ENCODE data around the gene COQ6.
A peak's percentile ranks its signal among the peaks of the same experiment; 100 is the strongest.
"Not testable (repeated sequence)": the region's sequence is repeated elsewhere in the genome, so short reads cannot be mapped to it uniquely, and the experiment has no call there.

COQ6 gene

GRCh38 chr14:73991092-73991491 is 41.0 kb downstream of the COQ6 start:
- peaks cover 9% of the 10 kb centered on the region for H3K4me1 ChIP-seq (ENCODE audit: control insufficient read depth, insufficient read depth, low read length)

GRCh38 chr14:73994926-73995325 is 44.8 kb downstream of the COQ6 start:
- not testable (repeated sequence) for H3K36me3 ChIP-seq (ENCODE audit: control insufficient read depth, insufficient read depth, low read length); H3K9me3 ChIP-seq (ENCODE audit: control insufficient read depth, low read length); H3K27me3 ChIP-seq (ENCODE audit: control insufficient read depth, insufficient read depth, low read length); H3K9ac ChIP-seq (ENCODE audit: low read length); H3K4me3 ChIP-seq (ENCODE audit: low read length)
- peaks cover 39% of the 10 kb centered on the region for H3K4me1 ChIP-seq (ENCODE audit: control insufficient read depth, insufficient read depth, low read length)

More at GRCh38 chr14:73991092-73991491, 41.0 kb downstream of the COQ6 start:
- Histone ChIP-seq H3K27me3 (ENCODE audit: control insufficient read depth, insufficient read depth, low read length) (no peaks in the 10 kb centered on the region), H3K4me3 (ENCODE audit: low read length) (no peak overlapping the region), H3K9ac (ENCODE audit: low read length) (no peak overlapping the region), H3K36me3 (ENCODE audit: control insufficient read depth, insufficient read depth, low read length) (peaks cover 7% of the 10 kb centered on the region), H3K9me3 (ENCODE audit: control insufficient read depth, low read length) (no peaks in the 10 kb centered on the region)

GRCh38 chr14:73995977-73996378 is 45.9 kb downstream of the COQ6 start:
- no peaks in the 10 kb centered on the region for H3K36me3 ChIP-seq (ENCODE audit: control insufficient read depth, insufficient read depth, low read length)
- peak overlapping the region; percentile 48 for H3K9ac ChIP-seq (ENCODE audit: low read length)
- no peaks in the 10 kb centered on the region for H3K27me3 ChIP-seq (ENCODE audit: control insufficient read depth, insufficient read depth, low read length)
- peak overlapping the region; percentile 20 for H3K4me3 ChIP-seq (ENCODE audit: low read length)
- H3K9me3 ChIP-seq (ENCODE audit: control insufficient read depth, low read length) = no peaks in the 10 kb centered on the region
- peaks cover 39% of the 10 kb centered on the region for H3K4me1 ChIP-seq (ENCODE audit: control insufficient read depth, insufficient read depth, low read length)

- Histone ChIP-seq H3K36me3 (ENCODE audit: control insufficient read depth, insufficient read depth, low read length) (no peaks in the 10 kb centered on the region), H3K4me1 (ENCODE audit: control insufficient read depth, insufficient read depth, low read length) (peaks cover 39% of the 10 kb centered on the region), H3K9ac (ENCODE audit: low read length) (peak overlapping the region; percentile 42), H3K4me3 (ENCODE audit: low read length) (no peak overlapping the region), H3K27me3 (ENCODE audit: control insufficient read depth, insufficient read depth, low read length) (no peaks in the 10 kb centered on the region), H3K9me3 (ENCODE audit: control insufficient read depth, low read length) (no peaks in the 10 kb centered on the region)
These were observed 46.6 kb downstream of the COQ6 start for GRCh38 chr14:73996731-73997107.

GRCh38 chr14:73997108-73997943 is 47.2 kb downstream of the COQ6 start:
- Histone ChIP-seq H3K4me3 (ENCODE audit: low read length) (no peak overlapping the region), H3K9me3 (ENCODE audit: control insufficient read depth, low read length) (no peaks in the 10 kb centered on the region), H3K9ac (ENCODE audit: low read length) (peak overlapping the region; percentile 42), H3K4me1 (ENCODE audit: control insufficient read depth, insufficient read depth, low read length) (peaks cover 39% of the 10 kb centered on the region), H3K27me3 (ENCODE audit: control insufficient read depth, insufficient read depth, low read length) (no peaks in the 10 kb centered on the region), H3K36me3 (ENCODE audit: control insufficient read depth, insufficient read depth, low read length) (no peaks in the 10 kb centered on the region)

GRCh38 chr14:73997944-73998447 is 47.9 kb downstream of the COQ6 start:
- H3K4me3 ChIP-seq (ENCODE audit: low read length) = no peak overlapping the region
- H3K4me1 ChIP-seq (ENCODE audit: control insufficient read depth, insufficient read depth, low read length) = peaks cover 37% of the 10 kb centered on the region
- no peaks in the 10 kb centered on the region for H3K27me3 ChIP-seq (ENCODE audit: control insufficient read depth, insufficient read depth, low read length)
- H3K9me3 ChIP-seq (ENCODE audit: control insufficient read depth, low read length) = no peaks in the 10 kb centered on the region
- H3K9ac ChIP-seq (ENCODE audit: low read length) = peak overlapping the region; percentile 30
- no peaks in the 10 kb centered on the region for H3K36me3 ChIP-seq (ENCODE audit: control insufficient read depth, insufficient read depth, low read length)

GRCh38 chr14:73998726-73999125 is 48.6 kb downstream of the COQ6 start:
- H3K27me3 ChIP-seq (ENCODE audit: control insufficient read depth, insufficient read depth, low read length) = no peaks in the 10 kb centered on the region
- H3K4me1 ChIP-seq (ENCODE audit: control insufficient read depth, insufficient read depth, low read length) = peaks cover 30% of the 10 kb centered on the region
- H3K9me3 ChIP-seq (ENCODE audit: control insufficient read depth, low read length) = no peaks in the 10 kb centered on the region
- H3K36me3 ChIP-seq (ENCODE audit: control insufficient read depth, insufficient read depth, low read length) = no peaks in the 10 kb centered on the region
- H3K9ac ChIP-seq (ENCODE audit: low read length) = peak overlapping the region; percentile 30
- no peak overlapping the region for H3K4me3 ChIP-seq (ENCODE audit: low read length)

GRCh38 chr14:74005664-74006063 is 55.6 kb downstream of the COQ6 start:
- H3K36me3 ChIP-seq (ENCODE audit: control insufficient read depth, insufficient read depth, low read length); H3K4me1 ChIP-seq (ENCODE audit: control insufficient read depth, insufficient read depth, low read length); H3K9me3 ChIP-seq (ENCODE audit: control insufficient read depth, low read length); H3K27me3 ChIP-seq (ENCODE audit: control insufficient read depth, insufficient read depth, low read length); H3K4me3 ChIP-seq (ENCODE audit: low read length); H3K9ac ChIP-seq (ENCODE audit: low read length): not testable (repeated sequence)

GRCh38 chr14:74008843-74009499 is 58.9 kb downstream of the COQ6 start:
- Histone ChIP-seq H3K9me3 (ENCODE audit: control insufficient read depth, low read length) (no peaks in the 10 kb centered on the region), H3K9ac (ENCODE audit: low read length) (no peak overlapping the region), H3K4me1 (ENCODE audit: control insufficient read depth, insufficient read depth, low read length) (peaks cover 2% of the 10 kb centered on the region), H3K36me3 (ENCODE audit: control insufficient read depth, insufficient read depth, low read length) (peaks cover 4% of the 10 kb centered on the region), H3K4me3 (ENCODE audit: low read length) (no peak overlapping the region), H3K27me3 (ENCODE audit: control insufficient read depth, insufficient read depth, low read length) (no peaks in the 10 kb centered on the region)
